Measurements from ENCODE around the gene ARHGAP26. TPM values are rescaled to one million over a fixed set of nuclear protein-coding genes. Genes with fewer than 3 reads are reported as not detected.

ARHGAP26 gene
- polyA plus RNA-seq, 1 donor (not counting 4 experiments of a cell fraction or from before 2014, with no cell fraction given): 3.9 TPM

GRCh38 chr5:143011585-143011984, 241.4 kb downstream of the ARHGAP26 start:
- DNase-seq (ENCODE audit: low read depth, low spot score): no peak
- dilution Hi-C loops (cut with MboI; ENCODE audit: extremely low pct_ligation_motif_present, low sequenced_read_pairs): no loop called here
- H3K36me3 ChIP-seq (ENCODE audit: control insufficient read depth in 2 of 2, extremely low read depth in 1 of 2, insufficient read depth in 2 of 2, low read length in 2 of 2): no peaks in the 10 kb centered on the region
- no peak overlapping the region for H3K4me2 ChIP-seq (ENCODE audit: control insufficient read depth, extremely low read depth, insufficient read depth, low read depth, low read length)
- TF ChIP-seq EZH2 (IDR thresholded peaks at IDR 0.05; ENCODE audit: low read length) (no peak), CTCF (optimal IDR thresholded peaks at IDR 0.05 in 1 of 3, IDR thresholded peaks at IDR 0.05 in 1 of 3, conservative IDR thresholded peaks at IDR 0.05 in 1 of 3; ENCODE audit: extremely low read depth in 1 of 3, insufficient read depth in 2 of 3, low read length in 3 of 3) (no peak)
- no peaks in the 10 kb centered on the region for H3K9me1 ChIP-seq (ENCODE audit: control insufficient read depth, extremely low read depth, insufficient read depth, low read length)
- no peaks in the 10 kb centered on the region for H3K79me2 ChIP-seq (ENCODE audit: control insufficient read depth, insufficient read depth, low read length)
- H4K20me1 ChIP-seq (ENCODE audit: control insufficient read depth, extremely low read depth, insufficient read depth, low read length): no peaks in the 10 kb centered on the region
- H3K9me3 ChIP-seq (ENCODE audit: control insufficient read depth, low read depth, low read length): no peaks in the 10 kb centered on the region
- H3K4me3 ChIP-seq (ENCODE audit: control insufficient read depth in 2 of 3, extremely low read depth in 1 of 3, insufficient read depth in 2 of 3, low read depth in 1 of 3, low read length in 3 of 3): no peak overlapping the region
- H2AFZ ChIP-seq (ENCODE audit: control insufficient read depth, low read length): no peak overlapping the region
- no peak for FAIRE-seq
- H3K9ac ChIP-seq (ENCODE audit: control insufficient read depth, extremely low read depth, insufficient read depth, low read length): no peak overlapping the region
- no peak overlapping the region for H3K27ac ChIP-seq (ENCODE audit: control insufficient read depth, insufficient read depth, low read length)
- H3K27me3 ChIP-seq (ENCODE audit: control insufficient read depth, extremely low read depth, insufficient read depth, low read length): no peaks in the 10 kb centered on the region
- H3K4me1 ChIP-seq (ENCODE audit: control insufficient read depth, extremely low read depth, insufficient read depth, low read length): peaks cover 30% of the 10 kb centered on the region

GRCh38 chr5:143013176-143013891, 243.2 kb downstream of the ARHGAP26 start:
- Histone ChIP-seq H3K9me3 (ENCODE audit: control insufficient read depth, low read depth, low read length) (no peaks in the 10 kb centered on the region), H3K9ac (ENCODE audit: control insufficient read depth, extremely low read depth, insufficient read depth, low read length) (no peak overlapping the region), H3K4me2 (ENCODE audit: control insufficient read depth, extremely low read depth, insufficient read depth, low read depth, low read length) (no peak overlapping the region), H3K36me3 (ENCODE audit: control insufficient read depth in 2 of 2, extremely low read depth in 1 of 2, insufficient read depth in 2 of 2, low read length in 2 of 2) (no peaks in the 10 kb centered on the region), H3K4me3 (ENCODE audit: control insufficient read depth in 2 of 3, extremely low read depth in 1 of 3, insufficient read depth in 2 of 3, low read depth in 1 of 3, low read length in 3 of 3) (no peak overlapping the region), H4K20me1 (ENCODE audit: control insufficient read depth, extremely low read depth, insufficient read depth, low read length) (no peaks in the 10 kb centered on the region), H3K9me1 (ENCODE audit: control insufficient read depth, extremely low read depth, insufficient read depth, low read length) (no peaks in the 10 kb centered on the region), H3K27ac (ENCODE audit: control insufficient read depth, insufficient read depth, low read length) (no peak overlapping the region), H2AFZ (ENCODE audit: control insufficient read depth, low read length) (no peak overlapping the region), H3K4me1 (ENCODE audit: control insufficient read depth, extremely low read depth, insufficient read depth, low read length) (peaks cover 31% of the 10 kb centered on the region), H3K79me2 (ENCODE audit: control insufficient read depth, insufficient read depth, low read length) (no peaks in the 10 kb centered on the region), H3K27me3 (ENCODE audit: control insufficient read depth, extremely low read depth, insufficient read depth, low read length) (no peaks in the 10 kb centered on the region)
- DNase-seq (ENCODE audit: low read depth, low spot score) (no peak), FAIRE-seq (no peak)
- dilution Hi-C loops (cut with MboI; ENCODE audit: extremely low pct_ligation_motif_present, low sequenced_read_pairs): no loop called here
- TF ChIP-seq EZH2 (IDR thresholded peaks at IDR 0.05; ENCODE audit: low read length): no peak

Measured in keratinocyte (primary cell).